ENCODE results near the gene TBCD. TPM values are rescaled to one million over a fixed set of nuclear protein-coding genes. Genes with fewer than 3 reads are reported as not detected.

TBCD gene
- total and polyA plus RNA-seq, 9 of the 15 experiments (the other 6 are each of a cell fraction or from before 2014, with no cell fraction given), result 8.9 to 98.5 (median 28.0) TPM

DNA sequence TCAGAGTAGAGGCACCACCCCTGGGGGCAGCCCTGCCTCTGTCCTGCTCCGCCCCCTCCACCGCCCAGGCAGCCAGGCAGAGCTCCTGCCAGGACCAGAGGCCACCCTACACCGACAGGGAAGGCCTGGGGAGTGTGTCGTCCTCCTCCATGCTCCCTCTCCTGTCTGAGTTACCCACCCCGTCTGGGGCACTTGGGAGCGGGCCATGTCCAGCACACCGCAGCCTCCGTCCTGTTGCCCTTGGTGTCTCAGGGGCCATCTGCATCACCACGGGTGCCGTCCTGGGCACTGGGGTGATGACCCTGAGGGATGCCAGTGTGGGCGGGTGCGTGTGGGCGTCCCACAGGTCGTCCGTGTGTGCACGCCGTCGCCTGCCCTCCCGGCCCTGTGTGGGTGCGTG, 153.3 kb downstream of the TBCD start:
- Histone ChIP-seq H2AFZ (ENCODE audit: low read depth, low read length) (no peak overlapping the region), H3K9me3 (replicated peaks; ENCODE audit: control insufficient read depth, insufficient read depth, low read depth, low read length) (0 out of 2 replicates have a peak, but pooled peaks cover 1% of the 10 kb centered on the region), H3K27me3 (ENCODE audit: control insufficient read depth in 2 of 2, insufficient read depth in 2 of 2, low read length in 2 of 2) (no peaks in the 10 kb centered on the region), H3K9ac (ENCODE audit: insufficient read depth in 1 of 2, low read depth in 2 of 2, low read length in 2 of 2) (no peak overlapping the region), H3K79me2 (ENCODE audit: control insufficient read depth, insufficient read depth, low read length) (peaks cover 6% of the 10 kb centered on the region; the same call in 1 of the 3 replicates), H3K4me2 (ENCODE audit: insufficient read depth, low read length) (no peak overlapping the region), H3K4me1 (replicated peaks in 1 of 2; ENCODE audit: control insufficient read depth in 2 of 2, insufficient read depth in 2 of 2, low read length in 2 of 2) (peaks cover 0 to 30% of the 10 kb centered on the region in 2 experiments; a peak in 2 of 5 replicates), H3K36me3 (ENCODE audit: control insufficient read depth, insufficient read depth, low read length) (peaks cover 69% of the 10 kb centered on the region; the same call in 2 of the 3 replicates), H3K4me3 (no peak overlapping the region), H3K27ac (ENCODE audit: extremely low read depth, low read depth, low read length) (no peak overlapping the region), H4K20me1 (replicated peaks; ENCODE audit: control insufficient read depth, insufficient read depth, low read length) (no peaks in the 10 kb centered on the region), H3K9me1 (ENCODE audit: control insufficient read depth, insufficient read depth, low read length) (no peaks in the 10 kb centered on the region)
- ATAC-seq (no peak), FAIRE-seq (no peak), DNase-seq (ENCODE audit: extremely low read depth in 1 of 4, low spot score in 3 of 4) (no peak)
- no TSS peak for BruUV-seq (replicated peaks)
- WGBS (ENCODE audit: insufficient coverage, low coverage, missing lambda C conversion rate), result 83% methylated on average over 12 of the region's 20 CpGs
- ChIA-PET CTCF (ENCODE audit: low intra/inter-chr PET ratio) (no interaction called here), POLR2A (no interaction called here)
- in situ Hi-C loops (cut with MboI), result no loop called here
- TF ChIP-seq, protein P1, sequence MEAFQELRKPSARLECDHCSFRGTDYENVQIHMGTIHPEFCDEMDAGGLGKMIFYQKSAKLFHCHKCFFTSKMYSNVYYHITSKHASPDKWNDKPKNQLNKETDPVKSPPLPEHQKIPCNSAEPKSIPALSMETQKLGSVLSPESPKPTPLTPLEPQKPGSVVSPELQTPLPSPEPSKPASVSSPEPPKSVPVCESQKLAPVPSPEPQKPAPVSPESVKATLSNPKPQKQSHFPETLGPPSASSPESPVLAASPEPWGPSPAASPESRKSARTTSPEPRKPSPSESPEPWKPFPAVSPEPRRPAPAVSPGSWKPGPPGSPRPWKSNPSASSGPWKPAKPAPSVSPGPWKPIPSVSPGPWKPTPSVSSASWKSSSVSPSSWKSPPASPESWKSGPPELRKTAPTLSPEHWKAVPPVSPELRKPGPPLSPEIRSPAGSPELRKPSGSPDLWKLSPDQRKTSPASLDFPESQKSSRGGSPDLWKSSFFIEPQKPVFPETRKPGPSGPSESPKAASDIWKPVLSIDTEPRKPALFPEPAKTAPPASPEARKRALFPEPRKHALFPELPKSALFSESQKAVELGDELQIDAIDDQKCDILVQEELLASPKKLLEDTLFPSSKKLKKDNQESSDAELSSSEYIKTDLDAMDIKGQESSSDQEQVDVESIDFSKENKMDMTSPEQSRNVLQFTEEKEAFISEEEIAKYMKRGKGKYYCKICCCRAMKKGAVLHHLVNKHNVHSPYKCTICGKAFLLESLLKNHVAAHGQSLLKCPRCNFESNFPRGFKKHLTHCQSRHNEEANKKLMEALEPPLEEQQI (IDR thresholded peaks at IDR 0.05), result no peak
- 0 out of 2 replicates have a peak, but pooled peaks have one; percentile 34 for TF ChIP-seq POLR2G (IDR thresholded peaks at IDR 0.05; ENCODE audit: low read depth, low read length)
- intact Hi-C loops (cut with micrococcal nuclease), result no loop called here
